ENCODE results near the gene CD200.

DNA sequence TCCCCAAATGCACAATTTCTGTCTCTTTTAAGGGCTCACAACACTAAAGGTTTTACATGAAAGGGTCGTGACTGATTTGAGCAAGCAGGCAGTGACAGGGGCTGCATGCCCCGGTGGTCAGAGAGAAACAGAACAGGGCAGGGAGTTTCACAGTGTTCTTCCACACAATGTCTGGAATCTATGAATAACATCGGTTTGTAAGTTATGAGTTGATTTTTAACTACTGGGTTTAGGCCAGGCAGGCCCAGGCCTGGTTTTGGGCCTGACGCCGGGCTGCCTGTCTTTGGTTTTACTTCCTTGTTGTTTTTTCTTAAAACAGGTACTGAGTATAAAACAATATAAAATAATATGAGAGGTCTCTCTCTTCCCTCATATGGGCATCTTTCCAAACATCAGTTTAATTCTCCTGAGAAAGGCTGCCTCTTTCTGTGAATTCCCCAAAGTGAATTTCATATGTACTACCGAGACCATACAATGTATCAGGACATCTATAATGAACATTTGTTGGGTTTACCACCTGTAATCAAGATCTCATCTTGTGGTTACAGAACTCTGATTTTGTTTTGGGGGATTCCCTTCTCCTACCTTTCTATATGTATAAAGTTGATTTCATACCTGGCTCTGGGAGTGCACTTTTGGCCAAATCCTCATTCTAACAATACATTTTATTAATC, 74.4 kb downstream of the CD200 start:
- TF ChIP-seq, protein P1, sequence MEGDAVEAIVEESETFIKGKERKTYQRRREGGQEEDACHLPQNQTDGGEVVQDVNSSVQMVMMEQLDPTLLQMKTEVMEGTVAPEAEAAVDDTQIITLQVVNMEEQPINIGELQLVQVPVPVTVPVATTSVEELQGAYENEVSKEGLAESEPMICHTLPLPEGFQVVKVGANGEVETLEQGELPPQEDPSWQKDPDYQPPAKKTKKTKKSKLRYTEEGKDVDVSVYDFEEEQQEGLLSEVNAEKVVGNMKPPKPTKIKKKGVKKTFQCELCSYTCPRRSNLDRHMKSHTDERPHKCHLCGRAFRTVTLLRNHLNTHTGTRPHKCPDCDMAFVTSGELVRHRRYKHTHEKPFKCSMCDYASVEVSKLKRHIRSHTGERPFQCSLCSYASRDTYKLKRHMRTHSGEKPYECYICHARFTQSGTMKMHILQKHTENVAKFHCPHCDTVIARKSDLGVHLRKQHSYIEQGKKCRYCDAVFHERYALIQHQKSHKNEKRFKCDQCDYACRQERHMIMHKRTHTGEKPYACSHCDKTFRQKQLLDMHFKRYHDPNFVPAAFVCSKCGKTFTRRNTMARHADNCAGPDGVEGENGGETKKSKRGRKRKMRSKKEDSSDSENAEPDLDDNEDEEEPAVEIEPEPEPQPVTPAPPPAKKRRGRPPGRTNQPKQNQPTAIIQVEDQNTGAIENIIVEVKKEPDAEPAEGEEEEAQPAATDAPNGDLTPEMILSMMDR (IDR thresholded peaks at IDR 0.05; ENCODE audit: insufficient read depth, low read length), result no peak
- no peak for TF ChIP-seq POLR2AphosphoS5 (IDR thresholded peaks at IDR 0.05; ENCODE audit: low read depth)
- TF ChIP-seq, protein P2, sequence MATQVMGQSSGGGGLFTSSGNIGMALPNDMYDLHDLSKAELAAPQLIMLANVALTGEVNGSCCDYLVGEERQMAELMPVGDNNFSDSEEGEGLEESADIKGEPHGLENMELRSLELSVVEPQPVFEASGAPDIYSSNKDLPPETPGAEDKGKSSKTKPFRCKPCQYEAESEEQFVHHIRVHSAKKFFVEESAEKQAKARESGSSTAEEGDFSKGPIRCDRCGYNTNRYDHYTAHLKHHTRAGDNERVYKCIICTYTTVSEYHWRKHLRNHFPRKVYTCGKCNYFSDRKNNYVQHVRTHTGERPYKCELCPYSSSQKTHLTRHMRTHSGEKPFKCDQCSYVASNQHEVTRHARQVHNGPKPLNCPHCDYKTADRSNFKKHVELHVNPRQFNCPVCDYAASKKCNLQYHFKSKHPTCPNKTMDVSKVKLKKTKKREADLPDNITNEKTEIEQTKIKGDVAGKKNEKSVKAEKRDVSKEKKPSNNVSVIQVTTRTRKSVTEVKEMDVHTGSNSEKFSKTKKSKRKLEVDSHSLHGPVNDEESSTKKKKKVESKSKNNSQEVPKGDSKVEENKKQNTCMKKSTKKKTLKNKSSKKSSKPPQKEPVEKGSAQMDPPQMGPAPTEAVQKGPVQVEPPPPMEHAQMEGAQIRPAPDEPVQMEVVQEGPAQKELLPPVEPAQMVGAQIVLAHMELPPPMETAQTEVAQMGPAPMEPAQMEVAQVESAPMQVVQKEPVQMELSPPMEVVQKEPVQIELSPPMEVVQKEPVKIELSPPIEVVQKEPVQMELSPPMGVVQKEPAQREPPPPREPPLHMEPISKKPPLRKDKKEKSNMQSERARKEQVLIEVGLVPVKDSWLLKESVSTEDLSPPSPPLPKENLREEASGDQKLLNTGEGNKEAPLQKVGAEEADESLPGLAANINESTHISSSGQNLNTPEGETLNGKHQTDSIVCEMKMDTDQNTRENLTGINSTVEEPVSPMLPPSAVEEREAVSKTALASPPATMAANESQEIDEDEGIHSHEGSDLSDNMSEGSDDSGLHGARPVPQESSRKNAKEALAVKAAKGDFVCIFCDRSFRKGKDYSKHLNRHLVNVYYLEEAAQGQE (IDR thresholded peaks at IDR 0.05; ENCODE audit: insufficient replicate concordance, low read depth), result no peak
- TF ChIP-seq SPI1 (IDR thresholded peaks at IDR 0.05; ENCODE audit: borderline replicate concordance, low read depth), result no peak

Measured in HL-60 (cell line).